HFF-Myc (cell line): ENCODE results near the gene GALNS.
"Not testable (repeated sequence)": the region's sequence is repeated elsewhere in the genome, so short reads cannot be mapped to it uniquely, and the experiment has no call there.

Experiments
- DNase-seq: peaks from one replicate; pipeline ENCODE4 v3.0.0-alpha.2; 2011; ENCODE audit warnings: low read depth; ENCODE audit errors: extremely low read depth
- H3K4me3 ChIP-seq: replicated peaks from 2 replicates; pipeline ENCODE4 v1.5.1; 2011; ENCODE audit warnings: low read depth, mild to moderate bottlenecking, control low read depth, low read length
- CTCF ChIP-seq: IDR thresholded peaks from 2 replicates; pipeline ENCODE4 v1.5.1; 2012; ENCODE audit warnings: mild to moderate bottlenecking, low read depth, low read length, control low read depth; ENCODE audit errors: missing control alignments

GALNS gene

DNA sequence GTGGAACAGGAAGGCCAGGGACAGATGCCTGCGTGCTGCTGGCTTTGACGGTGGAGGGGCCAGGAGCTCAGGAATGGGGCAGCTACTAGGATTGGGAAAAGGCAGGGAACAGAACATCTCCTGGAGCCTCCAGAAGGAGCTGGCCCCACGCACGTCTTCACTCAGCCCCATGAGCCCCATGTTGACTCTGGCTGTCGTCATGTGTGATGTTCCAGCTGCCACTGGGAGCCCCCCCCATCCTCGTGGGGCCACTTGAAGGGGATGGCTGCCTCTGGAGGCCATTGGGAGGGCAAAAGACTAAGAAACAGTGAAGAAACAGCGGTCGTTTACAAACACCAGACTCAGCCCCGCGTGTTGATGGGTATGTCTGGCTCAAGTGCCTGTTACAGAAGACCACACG is 26.5 kb downstream of the GALNS start:
- no peak for DNase-seq
- no peak for TF ChIP-seq CTCF
- no peak overlapping the region for H3K4me3 ChIP-seq

DNA sequence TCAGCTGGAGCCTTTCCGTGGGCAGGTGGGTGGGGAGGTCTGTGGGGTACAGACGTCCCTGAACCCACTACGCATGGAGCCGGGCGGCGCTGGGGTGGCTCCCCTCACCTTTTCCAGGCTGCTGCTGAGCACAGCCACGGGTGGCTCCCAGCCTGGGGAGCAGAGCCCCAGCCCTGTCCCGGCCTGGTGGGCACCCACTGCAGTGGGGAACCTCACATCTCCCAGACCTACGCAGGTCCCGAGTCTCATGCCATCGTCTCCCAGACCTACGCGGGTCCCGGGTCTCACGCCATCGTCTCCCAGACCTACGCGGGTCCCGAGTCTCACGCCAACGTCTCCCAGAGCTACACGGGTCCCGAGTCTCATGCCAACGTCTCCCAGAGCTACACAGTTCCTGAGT is 28.0 kb downstream of the GALNS start:
- TF ChIP-seq CTCF: no peak
- no peak overlapping the region for H3K4me3 ChIP-seq
- no peak for DNase-seq

- H3K4me3 ChIP-seq: no peak overlapping the region
- DNase-seq: no peak
- no peak for TF ChIP-seq CTCF
These were observed 29.0 kb downstream of the GALNS start for GRCh38 chr16:88827727-88828126.

- H3K4me3 ChIP-seq: no peak overlapping the region
- DNase-seq: no peak
- no peak for TF ChIP-seq CTCF
These were observed 30.5 kb downstream of the GALNS start for GRCh38 chr16:88826070-88826840.

- TF ChIP-seq CTCF: no peak
- DNase-seq: no peak
- H3K4me3 ChIP-seq: no peak overlapping the region
These were observed 31.6 kb downstream of the GALNS start for GRCh38 chr16:88825146-88825545.

DNA sequence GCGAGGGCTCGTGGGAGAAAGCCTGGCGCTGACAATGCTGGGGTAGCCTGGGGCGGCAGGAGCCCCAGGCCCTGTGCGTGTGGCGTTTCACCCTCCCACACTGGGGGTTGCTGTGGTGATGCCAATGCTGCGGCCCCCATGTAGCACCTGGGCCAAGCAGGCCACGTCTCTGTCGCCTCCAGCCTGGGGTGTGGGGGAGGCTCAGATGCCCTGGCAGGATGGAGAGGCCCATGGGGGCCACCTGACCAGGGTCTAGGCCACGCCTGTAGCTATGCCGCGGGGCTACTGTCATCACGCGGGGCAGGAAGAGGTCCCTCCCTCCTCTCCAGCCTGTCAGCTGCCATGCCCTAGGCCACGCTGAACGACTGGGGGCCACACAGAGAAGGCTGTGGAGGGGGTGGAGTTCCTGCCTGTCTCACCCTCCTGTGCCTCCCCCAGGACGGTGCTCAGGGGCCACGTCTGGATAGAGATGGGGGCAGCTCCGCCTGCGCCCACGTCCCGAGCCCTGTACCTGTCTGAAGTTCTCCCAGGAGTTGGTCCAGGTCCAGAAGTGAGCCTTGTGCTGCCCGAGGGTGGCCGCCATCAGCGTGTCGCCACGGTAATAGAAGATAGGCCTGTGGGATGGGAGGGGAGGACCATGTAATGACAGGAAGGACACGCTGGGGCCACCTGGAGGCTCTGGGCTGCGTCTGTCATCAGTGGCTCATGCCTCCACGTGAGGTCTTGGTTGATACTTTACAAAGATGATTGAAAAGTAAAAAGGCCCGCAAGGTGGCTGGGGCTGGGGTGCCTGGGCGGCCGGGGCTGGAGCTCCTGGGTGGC is 32.3 kb downstream of the GALNS start:
- TF ChIP-seq CTCF: no peak
- H3K4me3 ChIP-seq: no peak overlapping the region

DNA sequence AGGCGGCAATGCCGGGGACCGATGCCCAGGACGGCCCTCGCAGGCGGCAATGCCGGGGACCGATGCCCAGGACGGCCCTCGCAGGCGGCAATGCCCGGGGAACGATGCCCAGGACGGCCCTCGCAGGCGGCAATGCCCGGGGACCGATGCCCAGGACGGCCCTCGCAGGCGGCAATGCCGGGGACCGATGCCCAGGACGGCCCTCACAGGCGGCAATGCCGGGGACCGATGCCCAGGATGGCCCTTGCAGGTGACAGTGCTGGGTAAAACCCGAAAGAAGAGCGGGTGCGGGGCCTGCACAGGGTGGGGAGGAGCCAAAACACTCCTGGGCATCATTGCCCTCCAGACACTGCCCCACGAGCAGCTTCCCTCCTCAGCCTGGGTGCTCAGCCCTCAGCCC is 33.1 kb downstream of the GALNS start:
- DNase-seq, H3K4me3 ChIP-seq: not testable (repeated sequence)

More for the DNA sequence above, 32.3 kb downstream of the GALNS start:
- no peak for DNase-seq
